ENCODE measurements around the gene PKDCC. TPM values are rescaled to one million over a fixed set of nuclear protein-coding genes. Genes with fewer than 3 reads are reported as not detected.
A peak's percentile ranks its signal among the peaks of the same experiment; 100 is the strongest.

Gene PKDCC
- total and polyA plus RNA-seq, 2 of the 8 experiments (the other 6 are each of a cell fraction or from before 2014, with no cell fraction given): 49.9 to 80.1 TPM

GRCh38 chr2:42098571-42099437 lies 51.0 kb downstream of the PKDCC start:
- Histone ChIP-seq H3K14ac (ENCODE audit: insufficient read length) (no peak overlapping the region), H4K20me1 (replicated peaks in 1 of 2; ENCODE audit: control insufficient read depth in 1 of 2, insufficient read depth in 2 of 2, low read length in 2 of 2) (no peaks in the 10 kb centered on the region), H4K5ac (ENCODE audit: insufficient read length, low read depth, low read length) (no peak overlapping the region), H3K56ac (replicated peaks; ENCODE audit: insufficient read length, low read depth, low read length) (no peak overlapping the region), H4K8ac (ENCODE audit: extremely low read depth, insufficient read depth, low read length) (no peak overlapping the region), H2AFZ (ENCODE audit: low read length) (no peak overlapping the region), H3K79me1 (ENCODE audit: low read depth, low read length) (no peaks in the 10 kb centered on the region), H3K23me2 (ENCODE audit: low read depth, low read length) (peaks cover 2% of the 10 kb centered on the region; the same call in 1 of the 2 replicates), H3K4me1 (replicated peaks in 1 of 4; ENCODE audit: control insufficient read depth in 3 of 4, insufficient read depth in 4 of 4, low read length in 3 of 4) (peaks cover 0 to 13% (median 6%) of the 10 kb centered on the region in 4 experiments; a peak in 5 of 7 replicates), H3K9me3 (ENCODE audit: insufficient read depth in 2 of 2, low read depth in 1 of 2, low read length in 1 of 2) (peaks cover 2 to 7% of the 10 kb centered on the region in 2 experiments), H4K91ac (replicated peaks; ENCODE audit: insufficient read length, low read length) (no peak overlapping the region), H3K18ac (ENCODE audit: extremely low read depth, low read length) (no peak overlapping the region), H3K4me2 (ENCODE audit: insufficient read depth in 1 of 2, low read depth in 2 of 2, low read length in 2 of 2) (no peak overlapping the region), H2AK5ac (ENCODE audit: low read depth, low read length) (peak overlapping the region; percentile 5; the same call in 1 of the 2 replicates), H2BK120ac (replicated peaks; ENCODE audit: low read depth, low read length) (no peak overlapping the region), H2BK5ac (ENCODE audit: low read depth, low read length) (no peak overlapping the region), H2BK15ac (ENCODE audit: low read length) (no peak overlapping the region; the same call in 1 of the 2 replicates), H3K9ac (replicated peaks in 1 of 4; ENCODE audit: extremely low read depth in 1 of 4, low read depth in 3 of 4, low read length in 3 of 4) (no peak overlapping the region), H3K27ac (ENCODE audit: low read depth, low read length) (no peak overlapping the region), H3K4ac (replicated peaks; ENCODE audit: insufficient read length, low read depth, low read length) (no peak overlapping the region), H3K36me3 (ENCODE audit: control insufficient read depth in 2 of 4, insufficient read depth in 4 of 4, low read length in 3 of 4) (no peaks in the 10 kb centered on the region), H3K27me3 (replicated peaks in 1 of 4; ENCODE audit: control insufficient read depth in 3 of 4, extremely low read depth in 1 of 4, insufficient read depth in 3 of 4, low read length in 3 of 4) (peaks cover 0 to 5% (median 0%) of the 10 kb centered on the region in 4 experiments; a peak in 2 of 7 replicates), H3K4me3 (ENCODE audit: extremely low read depth in 1 of 4, insufficient read depth in 2 of 4, low read depth in 3 of 4, low read length in 4 of 4) (no peak overlapping the region), H3K23ac (ENCODE audit: insufficient read length) (no peak overlapping the region), H2BK12ac (ENCODE audit: low read depth, low read length) (0 out of 2 replicates have a peak overlapping the region, but pooled peaks have one; percentile 60), H3K79me2 (ENCODE audit: control insufficient read depth in 1 of 2, insufficient read depth in 2 of 2, low read length in 2 of 2) (no peaks in the 10 kb centered on the region), H2BK20ac (ENCODE audit: low read length) (no peak overlapping the region)
- DNase-seq (ENCODE audit: low read depth in 1 of 2, low spot score in 2 of 2) (no peak), FAIRE-seq (no peak)
- TF ChIP-seq EGR1 (IDR thresholded peaks at IDR 0.05; ENCODE audit: borderline replicate concordance, low read depth, low read length) (no peak), GTF2F1 (IDR thresholded peaks at IDR 0.05; ENCODE audit: borderline replicate concordance, low read depth, low read length) (no peak), TAF1 (IDR thresholded peaks at IDR 0.05; ENCODE audit: low read depth, low read length) (no peak), NANOG (IDR thresholded peaks at IDR 0.05; ENCODE audit: insufficient read depth, low read depth, low read length, poor library complexity, severe bottlenecking) (no peak), TAF7 (optimal IDR thresholded peaks at IDR 0.05; ENCODE audit: borderline replicate concordance, low read depth, low read length) (no peak), POLR2AphosphoS5 (IDR thresholded peaks at IDR 0.05; ENCODE audit: low read depth, low read length) (no peak)
- whole genome bisulfite sequencing, 2 experiments (ENCODE audit: extremely low coverage in 1 of 2, insufficient coverage in 1 of 2, insufficient read length in 1 of 2, insufficient replicate concordance in 2 of 2, low coverage in 1 of 2, low lambda C conversion rate in 2 of 2, missing lambda C conversion rate in 1 of 2): 93% methylated on average over 9 of the region's 9 CpGs; no CpG with 5 or more reads in 1 of the 2 experiments
- ChIA-PET POLR2A (ENCODE audit: partially characterized antibody) (interaction anchor here (0.6 to 1.4 kb wide), 4 partner anchors 53 to 151 kb away, joined by 3 read pairs; no protein-coding TSS in a partner anchor), CTCF (ENCODE audit: partially characterized antibody) (interaction anchor here (0.7 to 6.1 kb wide), 9 partner anchors 12 to 161 kb away, joined by 3 to 96 read pairs (median 4); no protein-coding TSS in a partner anchor)
